ENCODE measurements around the gene UBL4A. TPM values are rescaled to one million over a fixed set of nuclear protein-coding genes. Genes with fewer than 3 reads are reported as not detected.

Gene UBL4A
- total and polyA plus RNA-seq, 12 donors, result 18.3 to 95.6 (median 51.6) TPM

- peak in 6 of 7 donors; percentile 33 to 72 (median 52) for DNase-seq
- TF ChIP-seq CTCF (IDR thresholded peaks at IDR 0.05) (no peak), POLR2A (IDR thresholded peaks at IDR 0.05) (no peak)
- H3K36me3 ChIP-seq (replicated peaks in 1 of 2), result no peaks in the 10 kb centered on the region
- H3K27ac ChIP-seq, result peak overlapping the region in 4 of 5 donors; percentile 51 to 94 (median 88)
- H3K4me3 ChIP-seq, result peak overlapping the region; percentile 29 to 62 (median 46)
- intact Hi-C loops (cut with DNase I), result no loop called here
- WGBS, 4 donors, result 21 to 59% (median 52%) methylated on average over 10 to 34 of the region's 34 CpGs
- peaks cover 16 to 22% of the 10 kb centered on the region in 2 donors for H3K4me1 ChIP-seq (replicated peaks in 1 of 2)
- no peaks in the 10 kb centered on the region for H3K9me3 ChIP-seq (replicated peaks in 1 of 3)
- no peaks in the 10 kb centered on the region for H3K27me3 ChIP-seq
These were observed 28.9 kb upstream of the UBL4A start for GRCh38 chrX:154515090-154515965.

DNA sequence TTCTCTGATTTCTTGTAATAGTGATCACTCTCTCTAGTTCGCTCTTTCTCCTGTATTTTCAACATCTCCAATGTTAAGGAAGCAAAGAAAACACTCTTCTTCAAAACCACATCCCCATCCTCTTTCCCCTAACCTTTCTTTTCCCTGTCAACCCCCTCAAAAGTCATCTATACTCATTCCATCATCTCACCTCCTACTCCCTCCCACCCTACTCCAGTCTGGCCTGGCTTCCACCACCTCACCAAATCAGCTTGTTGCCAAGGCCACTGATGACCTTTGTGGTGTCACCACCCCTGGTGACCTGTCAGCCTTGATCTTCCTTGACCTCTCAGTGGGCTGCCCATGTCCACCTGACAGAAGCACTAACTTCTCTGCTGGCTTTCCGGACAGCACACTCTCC is 27.3 kb upstream of the UBL4A start:
- TF ChIP-seq POLR2A (IDR thresholded peaks at IDR 0.05), result no peak
- TF ChIP-seq CTCF (IDR thresholded peaks at IDR 0.05), result no peak
- Histone ChIP-seq H3K4me1 (replicated peaks in 1 of 2) (peaks cover 16 to 22% of the 10 kb centered on the region in 2 donors), H3K9me3 (replicated peaks in 1 of 3) (no peaks in the 10 kb centered on the region), H3K27me3 (no peaks in the 10 kb centered on the region), H3K36me3 (replicated peaks in 1 of 2) (no peaks in the 10 kb centered on the region), H3K27ac (no peak overlapping the region), H3K4me3 (no peak overlapping the region)
- intact Hi-C loops (cut with DNase I), result no loop called here
- DNase-seq, result no peak
- WGBS, 4 donors, result 71 to 97% (median 85%) methylated on average over 2 of the region's 2 CpGs

DNA sequence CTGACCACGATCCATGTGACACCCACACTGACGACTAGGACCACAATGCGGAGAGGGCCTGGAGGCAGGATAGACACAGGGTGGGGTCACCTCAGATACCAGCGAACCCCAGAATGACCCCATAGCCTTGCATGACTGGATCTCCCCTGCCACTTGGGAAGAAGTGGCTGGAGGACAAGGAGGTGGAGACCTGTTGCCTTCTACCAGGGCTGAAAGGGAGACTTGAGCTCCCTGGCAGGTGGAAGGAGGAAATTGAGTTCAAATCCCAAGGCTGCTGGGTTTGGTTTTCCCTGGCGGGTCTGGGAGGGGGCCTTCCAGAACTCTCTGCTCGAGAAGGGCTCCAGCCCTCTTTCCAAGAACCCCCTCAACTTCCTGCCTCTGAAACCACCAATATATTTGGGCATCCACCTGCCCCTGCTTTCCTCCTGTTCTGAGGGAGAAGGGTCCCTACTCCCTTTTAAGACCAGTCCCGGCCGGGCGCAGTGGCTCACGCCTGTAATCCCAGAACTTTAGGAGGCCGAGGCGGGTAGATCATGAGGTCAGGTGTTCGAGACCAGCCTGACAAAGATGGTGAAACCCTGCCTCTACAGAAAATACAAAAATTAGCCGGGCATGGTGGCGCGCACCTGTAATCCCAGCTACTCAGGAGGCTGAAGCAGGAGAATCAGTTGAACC is 26.6 kb upstream of the UBL4A start:
- Histone ChIP-seq H3K4me3 (no peak overlapping the region), H3K9me3 (replicated peaks in 1 of 3) (no peaks in the 10 kb centered on the region), H3K4me1 (replicated peaks in 1 of 2) (peaks cover 16 to 21% of the 10 kb centered on the region in 2 donors), H3K27me3 (no peaks in the 10 kb centered on the region), H3K36me3 (replicated peaks in 1 of 2) (no peaks in the 10 kb centered on the region), H3K27ac (no peak overlapping the region)
- intact Hi-C loops (cut with DNase I), result no loop called here
- no peak for DNase-seq
- 85 to 95% (median 89%) methylated on average over 6 to 16 of the region's 16 CpGs for WGBS, 4 donors
- TF ChIP-seq CTCF (IDR thresholded peaks at IDR 0.05) (no peak), POLR2A (IDR thresholded peaks at IDR 0.05) (no peak)

DNA sequence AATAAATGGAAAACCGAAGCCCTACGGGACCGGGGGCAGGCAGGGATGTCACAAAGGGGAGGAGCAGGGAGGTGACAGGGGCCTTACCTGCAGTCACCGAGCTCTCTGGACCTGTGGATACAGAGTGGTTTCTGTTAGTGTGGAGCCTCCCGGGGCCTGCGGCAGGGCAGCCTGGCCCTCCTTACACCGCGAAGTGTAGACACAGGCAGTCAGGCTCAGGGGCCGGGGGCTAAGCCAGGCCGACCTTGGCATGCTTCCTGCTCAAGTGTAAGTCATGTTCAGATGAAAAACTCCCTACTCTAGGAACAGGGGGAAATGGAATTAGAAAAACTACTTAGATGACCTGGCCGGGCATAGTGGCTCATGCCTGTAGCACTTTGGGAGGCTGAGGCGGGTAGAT is 25.3 kb upstream of the UBL4A start:
- WGBS, 4 donors, result 61 to 91% (median 68%) methylated on average over 4 to 12 of the region's 12 CpGs
- intact Hi-C loops (cut with DNase I), result no loop called here
- no peak overlapping the region for H3K4me3 ChIP-seq
- TF ChIP-seq POLR2A (IDR thresholded peaks at IDR 0.05), result no peak
- no peak for TF ChIP-seq CTCF (IDR thresholded peaks at IDR 0.05)
- H3K27me3 ChIP-seq, result no peaks in the 10 kb centered on the region
- H3K9me3 ChIP-seq (replicated peaks in 1 of 3), result no peaks in the 10 kb centered on the region
- no peaks in the 10 kb centered on the region for H3K36me3 ChIP-seq (replicated peaks in 1 of 2)
- H3K27ac ChIP-seq, result peak overlapping the region in 1 of 5 donors; percentile 77
- DNase-seq, result no peak
- peaks cover 3 to 8% of the 10 kb centered on the region in 2 donors for H3K4me1 ChIP-seq (replicated peaks in 1 of 2)
